Transverse colon (tissue), 4 donors: ENCODE measurements around the gene TMEM106C.

Experiments used
- CTCF ChIP-seq, 5 experiments: fragments of 200-600 bp in 3 of 5; fragments of 450-650 bp in 2 of 5; sonication (generic) in 3 of 5; IDR thresholded peaks; 1 replicate in 2 of 5; 2 replicates in 3 of 5; pipeline ENCODE4 v1.5.1; 2016 to 2017; ENCODE audit warnings: antibody characterized with exemption in 5 of 5, inconsistent platforms in 3 of 5, mild to moderate bottlenecking in 2 of 5, moderate library complexity in 1 of 5
- EP300 ChIP-seq: sonication (generic); formaldehyde crosslinking; IDR thresholded peaks from one replicate; pipeline ENCODE4 v1.6.1; 2017; ENCODE audit warnings: antibody characterized with exemption, low read depth
- POLR2A ChIP-seq: fragments of 450-650 bp; IDR thresholded peaks from one replicate; pipeline ENCODE4 v1.6.1; 2016; ENCODE audit warnings: antibody characterized with exemption, mild to moderate bottlenecking, moderate library complexity
- POLR2AphosphoS5 ChIP-seq, 3 donors: sonication (generic); formaldehyde crosslinking; IDR thresholded peaks; one replicate each; pipeline ENCODE4 v1.6.1; 2016; ENCODE audit warnings: antibody characterized with exemption in 3 of 3

- TF ChIP-seq CTCF (IDR thresholded peaks at IDR 0.05) (no peak), POLR2A (no peak), POLR2AphosphoS5 (IDR thresholded peaks at IDR 0.05) (no peak), EP300 (no peak)
Measured at GRCh38 chr12:48016373-48017020, 53.1 kb downstream of the TMEM106C start.
